IMR-90 (cell line): Measurements from ENCODE around the gene DAPL1. TPM values are rescaled to one million over a fixed set of nuclear protein-coding genes. Genes with fewer than 3 reads are reported as not detected.
"Not testable (repeated sequence)": the region's sequence is repeated elsewhere in the genome, so short reads cannot be mapped to it uniquely, and the experiment has no call there.

Experiments used
- ATAC-seq: fragments of 200-7000 bp; cut with Tn5 transposase; 2 replicates; pipeline ENCODE4 v1.9.1; 2020; ENCODE audit warnings: low read depth, mild to moderate bottlenecking, moderate library complexity
- BruUV-seq: library from RNA; stranded (reverse); fragments of 400-500 nt; replicated peaks from 2 replicates; lab custom pipeline; 2021; lab: Mats Ljungman, UMichigan
- CTCF ChIA-PET: fragments of 300-600 bp; formaldehyde crosslinking; extraction: SDS; loops from one replicate; lab custom pipeline; 2021; ENCODE audit warnings: antibody characterized with exemption; lab: Yijun Ruan, JAX
- POLR2A ChIA-PET: fragments of 300-600 bp; sonication (Branson Sonifier 250); formaldehyde crosslinking; loops from one replicate; lab custom pipeline; 2022; ENCODE audit warnings: antibody characterized with exemption; ENCODE audit not compliant: unreplicated experiment; lab: Charles Lee
- DNase-seq: peaks from one replicate; pipeline ENCODE4 v3.0.0; 2013
- H2AFZ ChIP-seq: replicated peaks from 2 replicates; pipeline ENCODE3; 2013; ENCODE audit warnings: low read length, mild to moderate bottlenecking; ENCODE audit not compliant: poor library complexity
- H2AK5ac ChIP-seq: 2 replicates; pipeline ENCODE4 v1.6.1; 2013; ENCODE audit warnings: low read depth, low read length, inconsistent platforms
- H2AK9ac ChIP-seq: replicated peaks from 2 replicates; pipeline ENCODE3; 2013; ENCODE audit warnings: mild to moderate bottlenecking, low read depth, low read length, moderate library complexity; ENCODE audit not compliant: poor library complexity
- H2BK120ac ChIP-seq: 2 replicates; pipeline ENCODE4 v1.6.1; 2013; ENCODE audit warnings: low read depth, low read length, inconsistent platforms
- H2BK15ac ChIP-seq: 3 replicates; pipeline ENCODE4 v1.6.1; 2013; ENCODE audit warnings: low read depth, low read length, inconsistent platforms
- H2BK20ac ChIP-seq: 2 replicates; pipeline ENCODE4 v1.6.1; 2013; ENCODE audit warnings: low read depth, mild to moderate bottlenecking, inconsistent platforms, low read length, moderate library complexity
- H2BK5ac ChIP-seq: 2 replicates; pipeline ENCODE4 v1.6.1; 2013; ENCODE audit warnings: mild to moderate bottlenecking, low read depth, low read length, inconsistent platforms; ENCODE audit not compliant: poor library complexity, severe bottlenecking
- H3K14ac ChIP-seq: replicated peaks from 2 replicates; pipeline ENCODE4 v1.6.1; 2013; ENCODE audit warnings: low read depth, low read length, inconsistent platforms
- H3K18ac ChIP-seq: 2 replicates; pipeline ENCODE4 v1.6.1; 2013; ENCODE audit warnings: low read depth, low read length, control low read depth
- H3K23ac ChIP-seq: 2 replicates; pipeline ENCODE4 v1.6.1; 2013; ENCODE audit warnings: low read depth, low read length, inconsistent platforms
- H3K27ac ChIP-seq: 2 replicates; pipeline ENCODE4 v1.5.1; 2013; ENCODE audit warnings: mild to moderate bottlenecking, control low read depth, low read length; ENCODE audit not compliant: insufficient read depth
- H3K27me3 ChIP-seq: 2 replicates; pipeline ENCODE4 v1.6.1; 2013; ENCODE audit warnings: low read length; ENCODE audit not compliant: control insufficient read depth, insufficient read depth
- H3K36me3 ChIP-seq: 2 replicates; pipeline ENCODE4 v1.6.1; 2013; ENCODE audit warnings: low read length, mixed read lengths; ENCODE audit not compliant: control insufficient read depth, insufficient read depth
- H3K4ac ChIP-seq: 2 replicates; pipeline ENCODE4 v1.6.1; 2013; ENCODE audit warnings: low read depth, low read length, inconsistent platforms
- H3K4me1 ChIP-seq: 2 replicates; pipeline ENCODE4 v1.6.1; 2013; ENCODE audit warnings: low read length, mixed read lengths; ENCODE audit not compliant: control insufficient read depth, insufficient read depth
- H3K4me2 ChIP-seq: 2 replicates; pipeline ENCODE4 v1.6.1; 2013; ENCODE audit warnings: low read depth, mild to moderate bottlenecking, control low read depth, low read length, moderate library complexity
- H3K4me3 ChIP-seq: 2 replicates; pipeline ENCODE4 v1.5.1; 2013; ENCODE audit warnings: low read depth, mild to moderate bottlenecking, control low read depth, low read length, moderate library complexity; ENCODE audit not compliant: insufficient read depth
- H3K56ac ChIP-seq: 2 replicates; pipeline ENCODE4 v1.6.1; 2013; ENCODE audit warnings: low read length, inconsistent platforms; ENCODE audit not compliant: insufficient read depth; ENCODE audit errors: extremely low read depth
- H3K79me1 ChIP-seq, 2 experiments: 2 replicates each; pipeline ENCODE4 v1.6.1; 2013; ENCODE audit warnings: low read length in 2 of 2, inconsistent platforms in 1 of 2, low read depth in 1 of 2
- H3K9ac ChIP-seq: 2 replicates; pipeline ENCODE4 v1.6.1; 2013; ENCODE audit warnings: low read depth, low read length, control low read depth
- H3K9me1 ChIP-seq: 2 replicates; pipeline ENCODE4 v1.6.1; 2013; ENCODE audit warnings: low read length, inconsistent platforms; ENCODE audit not compliant: insufficient read depth
- H3K9me3 ChIP-seq: 2 replicates; pipeline ENCODE4 v1.6.1; 2013; ENCODE audit warnings: low read length; ENCODE audit not compliant: control insufficient read depth, insufficient read depth
- H4K20me1 ChIP-seq: 2 replicates; pipeline ENCODE4 v1.6.1; 2013; ENCODE audit warnings: low read length, inconsistent platforms; ENCODE audit not compliant: insufficient read depth
- H4K5ac ChIP-seq: 2 replicates; pipeline ENCODE4 v1.6.1; 2013; ENCODE audit warnings: mild to moderate bottlenecking, low read depth, low read length, control low read depth
- H4K8ac ChIP-seq, 2 experiments: 2 replicates each; pipeline ENCODE4 v1.6.1; 2013; ENCODE audit warnings: low read depth in 2 of 2, low read length in 2 of 2, control low read depth in 1 of 2, inconsistent platforms in 1 of 2
- H4K91ac ChIP-seq: 2 replicates; pipeline ENCODE4 v1.6.1; 2013; ENCODE audit warnings: low read depth, low read length, inconsistent platforms; ENCODE audit not compliant: insufficient read depth
- WGBS, 2 experiments: methylation state at CpG; one replicate each; pipeline versions ENCODE4 v1.1.5 to v1.1.7; 2013; ENCODE audit warnings: missing lambda C conversion rate in 2 of 2; ENCODE audit not compliant: insufficient read length in 1 of 2; ENCODE audit errors: extremely low coverage in 2 of 2; 5-methylcytosine and 5-hydroxymethylcytosine counted together
- dilution Hi-C: fragments of 300-500 bp; cut with HindIII; formaldehyde crosslinking; loops from one replicate; pipeline ENCODE4 v1.14.3; 2018; ENCODE audit warnings: low sequenced_read_pairs; ENCODE audit not compliant: unreplicated experiment
- in situ Hi-C: fragments of 300-500 bp; cut with MboI; formaldehyde crosslinking; loops from 3 replicates; pipeline ENCODE4 v1.14.3; 2019; ENCODE audit warnings: low sequenced_read_pairs, inconsistent platforms, mixed read lengths
- intact Hi-C: fragments of 100-400 bp; cut with micrococcal nuclease; formaldehyde crosslinking; loops from 2 replicates; pipeline ENCODE4 v1.10.0; 2022
- polyA plus RNA-seq, 3 experiments: library from polyadenylated mRNA; depleted of rRNA; stranded (reverse); fragments of >200 nt; gene quantifications; 2 replicates each; pipeline ENCODE4 v1.2.3, GENCODE V29; 2012; ENCODE audit warnings: low replicate concordance in 1 of 3
- total RNA-seq: library from RNA; depleted of rRNA; stranded (reverse); fragments of >200 nt; gene quantifications from 2 replicates; pipeline ENCODE4 v1.2.3, GENCODE V29; 2012

DAPL1 gene
- total and polyA plus RNA-seq, 2 of the 4 experiments (the other 2 are of a cell fraction) = not detected

DNA sequence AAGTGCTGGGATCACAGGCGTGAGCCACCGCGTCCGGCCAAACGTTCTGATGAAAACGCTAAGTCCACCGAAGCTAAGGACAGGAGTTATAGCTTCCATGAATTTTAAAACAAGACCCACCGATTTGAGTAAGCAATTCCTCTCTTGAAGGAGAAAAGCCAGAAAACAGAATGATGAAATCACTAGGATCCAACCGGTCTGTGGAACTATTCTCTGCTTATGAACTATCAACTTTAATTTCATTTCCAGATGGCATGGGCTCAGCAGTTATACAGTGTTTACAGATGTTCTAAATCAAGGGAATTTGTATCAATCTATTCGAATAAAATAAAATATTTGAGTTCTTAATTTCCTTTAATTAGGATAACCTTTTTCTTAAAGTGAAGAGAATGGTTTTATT, 66.5 kb downstream of the DAPL1 start:
- H3K23ac ChIP-seq, H4K20me1 ChIP-seq, H4K91ac ChIP-seq, H3K4me1 ChIP-seq, H3K9me3 ChIP-seq, H3K14ac ChIP-seq, intact Hi-C loops, H3K4ac ChIP-seq, H3K18ac ChIP-seq, H3K36me3 ChIP-seq, H3K4me2 ChIP-seq, H2AK9ac ChIP-seq, DNase-seq, H2BK20ac ChIP-seq, H2BK120ac ChIP-seq, H3K27ac ChIP-seq, BruUV-seq, H3K79me1 ChIP-seq, in situ Hi-C loops, H3K27me3 ChIP-seq, ATAC-seq, H2BK5ac ChIP-seq, H3K56ac ChIP-seq, H2BK15ac ChIP-seq, H4K5ac ChIP-seq, POLR2A ChIA-PET, H2AK5ac ChIP-seq, H3K4me3 ChIP-seq, H3K9ac ChIP-seq, H2AFZ ChIP-seq, dilution Hi-C loops, H4K8ac ChIP-seq, CTCF ChIA-PET, H3K9me1 ChIP-seq: not testable (repeated sequence)
- WGBS, 2 experiments = 96% methylated on average over 5 of the region's 10 CpGs; no CpG with 5 or more reads in 1 of the 2 experiments

GRCh38 chr2:158865469-158865868, 70.4 kb downstream of the DAPL1 start:
- in situ Hi-C loops, H3K56ac ChIP-seq, H2BK20ac ChIP-seq, H3K9ac ChIP-seq, H3K4me1 ChIP-seq, H2AK9ac ChIP-seq, dilution Hi-C loops, H3K4me2 ChIP-seq, H3K4me3 ChIP-seq, H3K18ac ChIP-seq, H3K36me3 ChIP-seq, H4K5ac ChIP-seq, H3K9me3 ChIP-seq, H4K8ac ChIP-seq, H3K14ac ChIP-seq, H2AFZ ChIP-seq, H4K20me1 ChIP-seq, ATAC-seq, H3K27ac ChIP-seq, BruUV-seq, H2BK120ac ChIP-seq, H3K4ac ChIP-seq, POLR2A ChIA-PET, H3K23ac ChIP-seq, H3K9me1 ChIP-seq, intact Hi-C loops, CTCF ChIA-PET, DNase-seq, H4K91ac ChIP-seq, H2BK5ac ChIP-seq, H2AK5ac ChIP-seq, H3K27me3 ChIP-seq, H3K79me1 ChIP-seq, H2BK15ac ChIP-seq: not testable (repeated sequence)
- WGBS, 2 experiments = no CpG with 5 or more reads among the region's 10 CpGs
